Smooth muscle cell (in vitro differentiated cells): ENCODE results near the gene APOF. TPM values are rescaled to one million over a fixed set of nuclear protein-coding genes. Genes with fewer than 3 reads are reported as not detected.

Experiments
- DNase-seq: peaks from one replicate; lab custom pipeline; 2025; ENCODE audit not compliant: unreplicated experiment; lab: John Stamatoyannopoulos, UW
- H2AFZ ChIP-seq: fragments of 200-600 bp; sonication (generic); 2 replicates; pipeline ENCODE4 v1.6.0; 2016; ENCODE audit warnings: antibody characterized with exemption, low read depth, mild to moderate bottlenecking
- H3F3A ChIP-seq: fragments of 200-600 bp; sonication (generic); 2 replicates; pipeline ENCODE4 v1.6.0; 2017; ENCODE audit warnings: antibody characterized with exemption, low read depth
- H3K27ac ChIP-seq: fragments of 200-600 bp; sonication (generic); 2 replicates; pipeline ENCODE4 v1.5.1; 2016; ENCODE audit warnings: low read depth, mild to moderate bottlenecking
- H3K27me3 ChIP-seq: fragments of 200-600 bp; sonication (generic); 2 replicates; pipeline ENCODE4 v1.6.1; 2016; ENCODE audit warnings: low read depth, mild to moderate bottlenecking
- H3K36me3 ChIP-seq: fragments of 200-600 bp; sonication (generic); 2 replicates; pipeline ENCODE4 v1.5.1; 2016; ENCODE audit warnings: low read depth
- H3K4me1 ChIP-seq: fragments of 200-600 bp; sonication (generic); 2 replicates; pipeline ENCODE4 v1.5.1; 2016; ENCODE audit warnings: low read depth
- H3K4me2 ChIP-seq: fragments of 200-600 bp; sonication (generic); 2 replicates; pipeline ENCODE4 v1.6.0; 2016; ENCODE audit warnings: mild to moderate bottlenecking
- H3K4me3 ChIP-seq: fragments of 200-600 bp; sonication (generic); 2 replicates; pipeline ENCODE4 v1.5.1; 2016; ENCODE audit warnings: mild to moderate bottlenecking
- H3K79me2 ChIP-seq: fragments of 200-600 bp; sonication (generic); 2 replicates; pipeline ENCODE4 v1.6.0; 2016; ENCODE audit warnings: low read depth, mild to moderate bottlenecking
- H3K9ac ChIP-seq: fragments of 200-600 bp; sonication (generic); 2 replicates; pipeline ENCODE4 v1.6.0; 2016; ENCODE audit warnings: low read depth
- H3K9me3 ChIP-seq: fragments of 200-600 bp; sonication (generic); replicated peaks from 2 replicates; pipeline ENCODE4 v1.5.1; 2016; ENCODE audit warnings: low read depth
- H4K20me1 ChIP-seq: fragments of 200-600 bp; sonication (generic); 2 replicates; pipeline ENCODE4 v1.6.0; 2016; ENCODE audit warnings: low read depth
- WGBS: methylation state at CpG from one replicate; pipeline ENCODE4 v1.1.7; 2016; ENCODE audit warnings: low lambda C conversion rate; 5-methylcytosine and 5-hydroxymethylcytosine counted together
- polyA plus RNA-seq: library from polyadenylated mRNA; unstranded; fragments of >200 nt; fragmentation: Nextera tagmentation; extraction: Ambion mirVana; gene quantifications from 2 replicates; pipeline ENCODE4 v1.2.1, GENCODE V29; 2016
- total RNA-seq: library from RNA; depleted of rRNA; stranded (reverse); fragments of >200 nt; gene quantifications from 2 replicates; pipeline ENCODE4 v1.2.3, GENCODE V29; 2014
- TF ChIP-seq, protein P1 (sequence below): fragments of 200-600 bp; sonication (generic); IDR thresholded peaks from 2 replicates; pipeline ENCODE4 v1.5.1; 2017; ENCODE audit warnings: borderline replicate concordance, mild to moderate bottlenecking, antibody characterized with exemption; ENCODE audit not compliant: insufficient read depth, poor library complexity, severe bottlenecking

Gene APOF, protein sequence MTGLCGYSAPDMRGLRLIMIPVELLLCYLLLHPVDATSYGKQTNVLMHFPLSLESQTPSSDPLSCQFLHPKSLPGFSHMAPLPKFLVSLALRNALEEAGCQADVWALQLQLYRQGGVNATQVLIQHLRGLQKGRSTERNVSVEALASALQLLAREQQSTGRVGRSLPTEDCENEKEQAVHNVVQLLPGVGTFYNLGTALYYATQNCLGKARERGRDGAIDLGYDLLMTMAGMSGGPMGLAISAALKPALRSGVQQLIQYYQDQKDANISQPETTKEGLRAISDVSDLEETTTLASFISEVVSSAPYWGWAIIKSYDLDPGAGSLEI
- total RNA-seq (not detected in 2 replicates), polyA plus RNA-seq (not detected in 2 replicates)

DNA sequence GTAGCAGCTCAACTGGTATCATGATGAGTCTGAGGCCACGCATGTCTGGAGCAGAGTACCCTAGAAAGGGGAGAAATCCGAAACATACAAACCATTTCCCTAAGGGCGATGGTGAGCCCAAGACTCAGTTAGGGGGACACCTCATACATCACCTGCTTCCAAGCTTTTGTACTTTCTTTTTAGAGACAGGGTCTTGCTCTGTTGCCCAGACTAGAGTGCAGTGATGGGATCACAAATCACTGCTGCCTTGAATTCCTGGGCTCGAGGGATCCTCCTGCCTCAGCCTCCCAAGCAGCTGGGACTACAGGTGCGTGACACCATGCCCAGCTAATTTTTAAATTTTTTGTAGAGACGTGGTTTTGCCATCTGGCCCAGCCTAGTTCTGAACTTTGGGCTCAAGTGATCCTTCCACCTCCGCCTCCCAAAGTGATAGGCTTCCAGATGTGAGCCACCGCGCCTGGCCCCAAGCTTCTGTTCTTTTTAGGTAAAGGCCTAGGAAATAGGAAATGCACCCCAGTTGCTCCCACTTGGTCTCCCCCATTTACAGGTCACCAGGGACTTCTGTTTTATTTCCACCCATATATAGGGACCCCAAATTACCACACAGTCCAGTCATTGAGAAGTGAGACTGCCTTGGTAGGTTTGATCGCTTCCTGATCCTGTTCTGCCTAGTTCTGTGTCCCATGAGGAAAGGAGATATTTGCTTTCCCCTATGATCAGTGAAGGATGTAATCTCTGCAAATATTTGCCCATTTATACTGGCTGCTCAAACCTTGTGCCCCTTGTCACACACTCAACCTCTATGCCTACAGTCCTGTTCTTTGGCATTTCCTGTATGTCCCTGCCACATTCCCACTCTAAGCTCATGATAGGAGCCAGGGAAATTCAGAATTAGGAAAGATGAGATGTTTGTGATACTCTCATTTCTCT, at the start of gene APOF:
TSS of gene APOF (minus strand) at position 728 of the 930 bp plus-strand sequence. CDS start at position 616, 112 bp downstream.
- no peaks in the 10 kb centered on the region for H3K36me3 ChIP-seq
- no peaks in the 10 kb centered on the region for H3K9me3 ChIP-seq
- H3K4me1 ChIP-seq: peaks cover 13% of the 10 kb centered on the region
- DNase-seq: no peak
- peaks cover 15% of the 10 kb centered on the region for H4K20me1 ChIP-seq
- no peak within 1 kb of the TSS for H2AFZ ChIP-seq
- H3K27me3 ChIP-seq: no peaks in the 10 kb centered on the region
- peaks cover 5% of the 10 kb centered on the region for H3F3A ChIP-seq
- TF ChIP-seq, protein P1, sequence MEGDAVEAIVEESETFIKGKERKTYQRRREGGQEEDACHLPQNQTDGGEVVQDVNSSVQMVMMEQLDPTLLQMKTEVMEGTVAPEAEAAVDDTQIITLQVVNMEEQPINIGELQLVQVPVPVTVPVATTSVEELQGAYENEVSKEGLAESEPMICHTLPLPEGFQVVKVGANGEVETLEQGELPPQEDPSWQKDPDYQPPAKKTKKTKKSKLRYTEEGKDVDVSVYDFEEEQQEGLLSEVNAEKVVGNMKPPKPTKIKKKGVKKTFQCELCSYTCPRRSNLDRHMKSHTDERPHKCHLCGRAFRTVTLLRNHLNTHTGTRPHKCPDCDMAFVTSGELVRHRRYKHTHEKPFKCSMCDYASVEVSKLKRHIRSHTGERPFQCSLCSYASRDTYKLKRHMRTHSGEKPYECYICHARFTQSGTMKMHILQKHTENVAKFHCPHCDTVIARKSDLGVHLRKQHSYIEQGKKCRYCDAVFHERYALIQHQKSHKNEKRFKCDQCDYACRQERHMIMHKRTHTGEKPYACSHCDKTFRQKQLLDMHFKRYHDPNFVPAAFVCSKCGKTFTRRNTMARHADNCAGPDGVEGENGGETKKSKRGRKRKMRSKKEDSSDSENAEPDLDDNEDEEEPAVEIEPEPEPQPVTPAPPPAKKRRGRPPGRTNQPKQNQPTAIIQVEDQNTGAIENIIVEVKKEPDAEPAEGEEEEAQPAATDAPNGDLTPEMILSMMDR: no peak
- no peak within 1 kb of the TSS for H3K9ac ChIP-seq
- no peak within 1 kb of the TSS for H3K4me3 ChIP-seq
- H3K27ac ChIP-seq: no peak within 1 kb of the TSS
- no peak within 1 kb of the TSS for H3K4me2 ChIP-seq
- peaks cover 16% of the 10 kb centered on the region for H3K79me2 ChIP-seq
- WGBS: 84% methylated on average over 10 of the region's 10 CpGs

GRCh38 chr12:56411781-56412639, 49.4 kb upstream of the APOF start:
- Histone ChIP-seq H3K4me2 (no peak overlapping the region), H3K79me2 (no peaks in the 10 kb centered on the region), H3K9ac (no peak overlapping the region), H4K20me1 (no peaks in the 10 kb centered on the region), H3K4me1 (no peaks in the 10 kb centered on the region), H3K27me3 (no peaks in the 10 kb centered on the region), H3F3A (no peaks in the 10 kb centered on the region), H2AFZ (no peak overlapping the region), H3K36me3 (no peaks in the 10 kb centered on the region), H3K9me3 (no peaks in the 10 kb centered on the region), H3K27ac (no peak overlapping the region), H3K4me3 (no peak overlapping the region)
- no peak for DNase-seq
- WGBS: 93% methylated on average over 6 of the region's 6 CpGs
- TF ChIP-seq, protein P1: no peak

- H3K27ac ChIP-seq: no peak overlapping the region
- no peaks in the 10 kb centered on the region for H3K9me3 ChIP-seq
- H3K27me3 ChIP-seq: no peaks in the 10 kb centered on the region
- 93% methylated on average over 4 of the region's 4 CpGs for WGBS
- TF ChIP-seq, protein P1: no peak
- no peak overlapping the region for H3K4me3 ChIP-seq
- no peak overlapping the region for H3K4me2 ChIP-seq
- H3F3A ChIP-seq: no peaks in the 10 kb centered on the region
- H3K79me2 ChIP-seq: no peaks in the 10 kb centered on the region
- no peak overlapping the region for H3K9ac ChIP-seq
- H3K4me1 ChIP-seq: no peaks in the 10 kb centered on the region
- no peak for DNase-seq
- no peak overlapping the region for H2AFZ ChIP-seq
- H3K36me3 ChIP-seq: no peaks in the 10 kb centered on the region
- H4K20me1 ChIP-seq: no peaks in the 10 kb centered on the region
Measured at GRCh38 chr12:56410768-56411167, 48.1 kb upstream of the APOF start.
